GM21381 (cell line): ENCODE measurements around the gene CTXN3.
"Not testable (repeated sequence)": the region's sequence is repeated elsewhere in the genome, so short reads cannot be mapped to it uniquely, and the experiment has no call there.

Experiments
- ATAC-seq: cut with Tn5 transposase; IDR thresholded peaks from one replicate; pipeline ENCODE4 v1.9.1; 2021; ENCODE audit warnings: mild to moderate bottlenecking, moderate library complexity; ENCODE audit not compliant: unreplicated experiment

The CTXN3 gene

DNA sequence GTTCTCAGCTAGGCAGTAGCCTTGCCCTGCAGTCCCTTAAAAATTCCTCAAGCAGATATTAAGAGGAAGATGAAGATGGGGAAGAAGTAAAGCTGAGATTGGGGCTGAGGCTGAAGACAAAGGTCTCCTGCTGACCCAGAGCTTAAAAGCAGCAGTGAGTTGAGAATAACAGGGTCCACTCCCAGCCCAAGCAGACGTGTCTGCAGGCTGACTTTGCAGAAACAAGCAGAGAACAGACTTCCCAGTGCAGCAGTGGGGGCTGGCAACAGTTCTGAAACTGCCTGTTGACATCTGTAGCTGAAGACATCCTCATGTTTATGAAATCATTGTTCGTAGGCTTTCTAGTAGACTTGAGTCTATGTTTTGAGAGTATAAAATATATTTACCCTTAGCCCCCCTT, 1.1 kb downstream of the CTXN3 start:
- ATAC-seq: no peak

DNA sequence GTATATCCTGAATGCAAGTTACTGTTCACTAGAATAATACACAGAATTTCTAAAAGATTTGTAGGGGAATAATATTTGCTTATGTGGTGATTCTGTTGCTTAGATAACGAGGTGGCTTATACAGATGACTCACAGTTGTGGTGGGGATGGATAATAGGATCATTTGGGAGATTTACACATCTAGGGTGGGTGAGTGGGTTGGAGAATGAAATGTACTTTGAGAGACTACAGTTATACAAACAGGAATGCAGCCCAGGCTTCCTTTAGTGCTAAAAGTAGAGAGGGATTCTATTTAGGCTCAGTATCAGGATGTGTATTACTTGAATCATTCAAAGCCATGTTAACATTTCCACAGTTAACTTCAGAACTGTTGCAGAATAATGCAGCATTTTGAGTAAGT, 1.8 kb downstream of the CTXN3 start:
- ATAC-seq: no peak

DNA sequence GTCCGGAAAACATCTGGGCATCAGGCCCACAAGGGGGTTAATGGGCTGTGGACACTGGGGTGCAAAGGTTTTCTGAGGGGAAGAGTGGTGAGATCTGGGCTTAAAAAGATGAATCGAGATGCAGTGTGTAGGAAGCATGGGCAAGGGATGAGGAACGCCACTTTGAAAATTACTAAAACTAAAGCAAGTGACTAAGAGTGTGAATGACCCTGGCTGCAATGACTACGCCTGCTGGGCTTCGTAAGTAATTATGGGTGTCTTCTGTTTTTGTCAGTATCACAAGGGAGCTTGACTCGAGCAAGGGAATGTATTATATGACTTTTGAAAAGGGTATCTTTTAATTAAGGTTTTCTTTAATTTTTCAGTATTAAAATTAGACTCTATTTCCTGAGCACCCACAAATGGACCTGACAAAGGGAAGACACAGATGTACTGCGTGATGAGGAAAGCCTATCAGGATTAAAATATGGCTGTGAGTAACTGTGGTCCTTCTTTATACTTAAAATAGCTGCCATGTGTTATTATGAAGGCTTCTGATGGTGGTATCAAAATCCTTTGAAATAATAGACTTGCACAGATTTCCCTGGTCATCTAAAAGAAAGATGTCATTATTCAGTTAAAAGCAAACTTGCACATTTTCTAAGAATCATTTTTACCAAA, 4.2 kb downstream of the CTXN3 start:
- ATAC-seq: no peak

- ATAC-seq: no peak
Measured at GRCh38 chr5:127656825-127657224, 7.9 kb downstream of the CTXN3 start.

DNA sequence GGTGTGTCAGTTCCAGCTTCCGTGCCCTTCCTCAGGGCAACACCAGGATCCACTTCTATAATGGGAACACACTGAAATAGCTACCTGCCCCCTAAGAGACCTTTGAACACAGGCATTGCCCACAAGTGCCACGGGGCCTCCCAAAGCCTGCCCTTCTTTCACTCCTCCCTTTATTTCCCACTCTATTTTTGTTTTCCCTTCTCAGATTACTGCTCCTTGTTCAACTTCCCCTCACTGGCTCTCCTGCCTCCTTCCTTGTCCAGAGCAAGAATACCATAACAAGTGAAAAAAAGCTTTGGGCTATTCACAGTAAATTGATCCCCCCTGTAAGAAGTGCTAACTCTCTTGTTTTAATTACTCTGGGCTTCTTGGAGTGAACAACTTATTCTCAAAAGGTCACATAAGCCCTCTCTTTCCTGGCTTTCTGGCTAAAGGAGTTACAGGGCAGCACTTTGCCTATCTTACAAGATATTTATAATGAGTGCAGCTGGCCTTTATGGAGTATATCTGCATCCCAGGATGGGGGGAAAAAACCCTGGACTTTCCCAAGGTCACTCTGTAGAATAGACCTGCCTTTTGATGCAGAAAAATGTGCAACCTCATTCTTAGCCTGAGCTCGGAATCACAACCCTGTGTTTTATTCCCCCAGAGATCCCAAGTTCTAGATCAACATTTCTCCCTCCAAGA, 11.3 kb downstream of the CTXN3 start:
- ATAC-seq: no peak

DNA sequence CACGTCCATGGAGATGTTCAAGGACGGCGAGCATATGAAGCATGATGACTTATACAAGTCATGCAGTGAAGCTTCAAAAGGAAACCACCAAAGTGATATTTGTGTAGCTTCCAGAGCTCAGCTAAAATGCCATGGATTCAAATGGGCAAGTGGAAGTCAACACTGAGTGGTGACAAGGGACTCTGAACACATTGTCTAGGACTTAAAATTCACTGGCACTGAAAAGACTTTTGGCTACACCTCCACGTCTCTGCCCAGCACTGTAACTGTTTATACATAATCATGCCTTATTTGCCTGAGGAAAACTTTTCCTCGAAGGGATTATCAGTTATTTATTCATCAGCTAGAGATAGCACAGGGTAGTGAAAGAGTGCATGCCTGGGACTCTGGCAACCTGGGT, 15.2 kb downstream of the CTXN3 start:
- ATAC-seq: no peak

- no peak for ATAC-seq
Measured at GRCh38 chr5:127665641-127666040, 16.8 kb downstream of the CTXN3 start.

DNA sequence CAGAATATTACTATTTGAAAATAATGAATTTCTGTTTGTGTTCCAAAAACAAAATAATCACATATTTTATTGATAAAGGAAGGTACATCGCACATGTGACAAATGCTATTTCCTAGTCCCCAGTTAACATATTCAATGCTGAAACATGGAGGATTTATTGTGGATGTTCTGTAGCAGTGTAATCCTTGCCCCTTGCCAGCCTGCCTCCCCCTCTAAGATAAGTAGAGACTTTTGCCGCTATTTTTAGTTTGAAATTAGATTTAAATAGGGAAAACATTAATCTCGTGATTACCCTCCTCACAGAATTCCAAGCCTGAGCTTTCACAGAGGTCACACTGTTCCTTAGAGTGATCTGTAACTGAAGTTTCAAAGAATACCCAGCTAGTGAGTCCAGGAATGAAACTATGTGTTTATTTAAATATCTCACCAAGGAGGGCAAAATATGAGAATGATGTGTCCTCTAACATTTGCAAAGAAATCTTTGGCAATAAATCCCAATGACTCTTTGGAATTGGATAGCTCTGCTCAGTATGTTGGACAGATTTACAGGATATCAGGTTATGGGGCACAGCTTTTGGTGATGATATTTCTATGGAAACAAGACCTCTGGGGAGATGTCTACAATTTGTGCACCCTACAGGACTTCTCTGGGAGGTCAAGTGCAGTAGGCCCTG, 17.3 kb downstream of the CTXN3 start:
- no peak for ATAC-seq

DNA sequence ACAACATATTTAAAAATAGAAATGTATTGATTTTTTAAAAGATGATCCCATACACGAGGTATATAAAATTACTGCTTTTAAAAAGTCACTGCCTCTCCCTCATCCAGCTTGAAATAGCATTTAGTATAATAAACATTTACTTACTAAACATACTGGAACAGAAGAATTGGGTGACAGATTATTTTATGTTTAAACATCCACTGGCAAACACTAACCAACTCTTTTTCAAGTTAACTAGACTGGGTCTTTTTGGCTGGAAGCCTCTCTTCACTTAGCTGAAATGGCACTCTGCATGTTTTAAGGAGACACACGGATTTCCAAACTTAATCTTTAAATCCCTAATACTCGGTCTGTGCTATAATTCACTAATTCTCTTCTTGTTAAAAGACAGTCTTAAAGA, 19.0 kb downstream of the CTXN3 start:
- ATAC-seq: no peak

DNA sequence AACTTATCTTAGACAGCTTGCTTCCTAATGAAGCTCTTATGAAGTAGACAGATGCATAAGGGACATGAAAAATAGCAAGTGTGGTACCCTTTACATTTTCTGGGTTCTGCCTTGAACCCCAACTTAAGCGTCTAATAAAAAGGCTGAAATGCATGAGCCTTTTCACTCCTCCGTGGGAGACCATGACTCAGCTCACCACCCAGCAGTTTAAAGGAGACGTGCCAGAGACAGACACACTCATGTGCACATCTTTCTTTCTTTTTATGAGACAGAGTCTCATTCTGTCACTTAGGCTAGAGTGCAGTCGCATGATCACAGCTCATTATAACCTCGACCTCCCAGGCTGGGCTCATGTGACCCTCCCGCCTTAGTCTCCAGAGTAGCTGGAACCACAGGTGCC, 22.3 kb downstream of the CTXN3 start:
- ATAC-seq: no peak

- ATAC-seq: no peak
Measured at GRCh38 chr5:127673117-127673800, 24.4 kb downstream of the CTXN3 start.

GRCh38 chr5:127676951-127677350, 28.1 kb downstream of the CTXN3 start:
- ATAC-seq: not testable (repeated sequence)

DNA sequence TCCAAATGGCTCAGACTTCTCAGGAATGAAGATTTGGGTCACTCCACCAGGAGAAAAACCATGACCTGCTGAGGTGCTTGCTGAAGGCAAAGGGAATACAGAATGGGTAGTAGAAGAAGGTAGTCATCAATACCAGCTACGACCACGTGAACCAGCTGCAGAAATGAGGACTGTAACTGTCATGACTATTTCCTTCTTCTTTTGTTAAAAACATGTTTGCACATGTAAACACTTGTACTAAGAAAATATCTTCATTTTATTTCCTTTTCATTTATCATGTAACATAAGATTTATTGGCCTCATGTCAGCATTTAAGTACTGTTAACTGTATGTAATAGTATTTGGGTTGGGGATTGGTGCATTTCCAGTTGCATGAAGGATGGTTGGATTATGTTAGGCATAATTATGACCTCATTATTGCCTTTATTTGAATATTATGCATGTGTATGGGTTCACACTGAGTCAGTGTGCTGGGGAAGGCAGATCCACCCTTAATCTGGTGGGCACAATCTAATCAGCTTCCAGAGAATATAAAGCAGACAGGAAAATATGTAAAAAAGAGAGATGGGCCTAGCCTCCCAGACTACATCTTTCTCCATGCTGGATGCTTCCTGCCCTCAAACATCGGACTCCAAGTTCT, 30.9 kb downstream of the CTXN3 start:
- ATAC-seq: not testable (repeated sequence)

GRCh38 chr5:127680595-127680994, 31.7 kb downstream of the CTXN3 start:
- no peak for ATAC-seq

- no peak for ATAC-seq
Measured at GRCh38 chr5:127683008-127683407, 34.1 kb downstream of the CTXN3 start.

DNA sequence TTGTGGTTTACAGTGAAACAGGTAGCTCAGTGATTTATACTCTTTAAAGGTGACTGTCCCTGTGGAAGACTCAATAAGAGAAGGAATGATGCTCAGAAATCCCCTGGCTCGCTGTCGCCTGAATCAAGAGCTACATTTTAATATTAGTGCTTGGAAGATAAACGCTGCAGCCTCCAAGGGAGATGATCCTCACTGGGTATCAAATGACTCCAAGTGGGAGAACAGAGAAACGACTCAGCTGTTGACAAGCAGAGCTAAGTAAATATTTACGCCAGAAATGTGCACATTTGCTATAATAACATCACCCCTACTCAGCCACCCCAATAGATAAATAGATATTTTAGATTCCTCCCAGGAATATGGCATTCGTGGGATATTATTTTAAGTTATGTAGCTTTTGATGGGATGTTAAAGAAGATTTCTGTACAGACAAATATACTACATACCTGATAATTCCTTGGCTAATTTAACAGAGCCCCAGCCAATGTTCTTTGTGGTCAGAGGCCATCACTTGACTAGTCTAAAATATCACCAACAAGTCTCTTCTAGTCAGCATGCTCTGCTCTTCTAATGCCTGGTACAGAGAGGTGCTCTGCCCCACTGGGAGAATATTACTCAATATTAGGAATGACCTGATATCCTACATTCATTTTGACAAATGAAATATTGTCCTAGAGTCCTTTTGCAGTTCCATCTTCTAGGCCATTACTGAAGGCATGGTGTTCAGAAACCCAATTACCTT, 36.0 kb downstream of the CTXN3 start:
- ATAC-seq: no peak

DNA sequence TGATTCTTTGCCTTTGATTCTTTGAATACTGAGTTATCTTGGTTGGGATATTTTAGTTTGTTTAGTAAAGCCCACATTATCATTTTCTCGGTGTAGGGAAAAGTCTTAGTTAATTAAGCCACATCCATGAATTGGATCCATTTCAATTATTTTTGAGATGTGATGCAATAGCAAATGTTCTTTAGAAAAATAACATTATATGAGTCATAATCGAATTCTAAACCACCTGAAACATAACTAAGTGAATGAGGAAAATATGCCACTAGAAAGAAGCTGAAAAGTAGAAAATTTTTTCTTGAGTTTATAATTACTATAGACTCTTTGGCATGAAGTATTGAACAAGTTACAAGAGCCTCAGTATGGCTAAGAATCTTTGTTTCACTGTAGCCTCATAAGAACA, 36.8 kb downstream of the CTXN3 start:
- no peak for ATAC-seq

GRCh38 chr5:127686424-127686823, 37.5 kb downstream of the CTXN3 start:
- no peak for ATAC-seq

DNA sequence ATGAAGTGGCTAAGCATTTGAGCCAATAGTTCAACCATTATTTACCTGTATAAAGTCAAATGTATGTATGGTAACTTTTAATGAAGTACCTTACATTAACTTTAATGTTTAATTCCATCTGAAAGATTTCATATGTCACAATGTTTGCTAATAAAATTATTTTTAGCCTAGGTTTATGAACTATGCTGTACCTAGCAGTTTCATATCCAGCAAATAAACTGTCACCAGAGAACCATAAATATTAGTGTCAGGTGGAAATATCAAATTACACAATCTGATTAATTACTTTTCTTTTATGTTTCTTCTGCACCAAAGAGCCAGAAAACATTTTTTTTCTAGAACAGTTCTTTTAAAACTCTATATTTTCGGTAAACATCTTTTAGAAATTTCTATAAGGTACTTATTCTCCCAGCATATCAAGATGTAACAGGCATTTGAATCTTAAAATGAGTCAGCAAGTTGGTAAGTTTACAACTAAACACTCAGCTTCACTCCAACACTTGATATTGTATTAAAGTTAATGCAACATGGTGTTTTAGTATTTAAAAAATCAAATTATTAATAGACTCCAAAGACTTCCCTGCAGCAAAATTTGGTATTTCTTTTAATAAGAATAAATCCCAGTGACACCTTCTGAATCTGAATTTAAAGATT, 45.8 kb downstream of the CTXN3 start:
- ATAC-seq: no peak

DNA sequence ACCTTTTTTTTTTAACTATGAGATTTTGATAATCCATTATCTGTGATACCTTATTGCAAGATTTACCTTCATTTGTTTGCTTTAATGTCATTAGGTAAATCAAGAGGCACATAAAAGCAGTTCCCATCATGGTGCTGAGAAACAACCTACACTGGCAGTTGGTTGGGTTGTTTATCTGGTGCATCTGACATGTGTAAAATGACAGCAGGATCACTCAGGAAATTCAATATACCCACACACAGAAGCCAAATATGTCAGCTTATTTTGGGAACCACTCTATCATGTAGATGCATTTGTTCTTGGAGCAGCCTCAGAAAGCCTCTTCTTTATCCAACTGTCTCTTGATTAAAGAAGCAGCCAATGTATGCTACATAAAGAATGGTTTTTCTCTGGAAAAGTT, 46.5 kb downstream of the CTXN3 start:
- ATAC-seq: no peak
